GM19239 (cell line): ENCODE data around the gene PIK3C2G.
"Not testable (repeated sequence)": the region's sequence is repeated elsewhere in the genome, so short reads cannot be mapped to it uniquely, and the experiment has no call there.

Experiments used
- DNase-seq: peaks from one replicate; pipeline ENCODE4 v3.0.0; 2011; ENCODE audit warnings: low spot score; ENCODE audit not compliant: insufficient read length
- FAIRE-seq: peaks from 2 replicates; lab custom pipeline; 2011; peaks lifted over from hg19 to GRCh38; lab: Jason Lieb, UNC

The PIK3C2G gene

GRCh38 chr12:18681818-18682217 lies 420.5 kb downstream of the PIK3C2G start:
- FAIRE-seq (no peak), DNase-seq (no peak)

- FAIRE-seq, result no peak
- DNase-seq, result no peak
Measured at GRCh38 chr12:18683327-18684013, 422.2 kb downstream of the PIK3C2G start.

- FAIRE-seq (no peak), DNase-seq (no peak)
Measured at GRCh38 chr12:18684430-18684829, 423.1 kb downstream of the PIK3C2G start.

- FAIRE-seq, result no peak
- DNase-seq, result no peak
Measured at GRCh38 chr12:18689771-18690170, 428.5 kb downstream of the PIK3C2G start.

- DNase-seq (no peak), FAIRE-seq (no peak)
Measured at GRCh38 chr12:18690653-18691052, 429.3 kb downstream of the PIK3C2G start.

GRCh38 chr12:18693986-18694385 lies 432.7 kb downstream of the PIK3C2G start:
- DNase-seq, FAIRE-seq: not testable (repeated sequence)

- DNase-seq, result no peak
Measured at GRCh38 chr12:18696971-18697602, 435.8 kb downstream of the PIK3C2G start.

More at GRCh38 chr12:18696971-18697602, 435.8 kb downstream of the PIK3C2G start:
- FAIRE-seq, result no peak
